ENCODE results near the gene CNTN4.

GRCh38 chr3:2370317-2370716, 271.7 kb downstream of the CNTN4 start:
- TF ChIP-seq, protein P1, sequence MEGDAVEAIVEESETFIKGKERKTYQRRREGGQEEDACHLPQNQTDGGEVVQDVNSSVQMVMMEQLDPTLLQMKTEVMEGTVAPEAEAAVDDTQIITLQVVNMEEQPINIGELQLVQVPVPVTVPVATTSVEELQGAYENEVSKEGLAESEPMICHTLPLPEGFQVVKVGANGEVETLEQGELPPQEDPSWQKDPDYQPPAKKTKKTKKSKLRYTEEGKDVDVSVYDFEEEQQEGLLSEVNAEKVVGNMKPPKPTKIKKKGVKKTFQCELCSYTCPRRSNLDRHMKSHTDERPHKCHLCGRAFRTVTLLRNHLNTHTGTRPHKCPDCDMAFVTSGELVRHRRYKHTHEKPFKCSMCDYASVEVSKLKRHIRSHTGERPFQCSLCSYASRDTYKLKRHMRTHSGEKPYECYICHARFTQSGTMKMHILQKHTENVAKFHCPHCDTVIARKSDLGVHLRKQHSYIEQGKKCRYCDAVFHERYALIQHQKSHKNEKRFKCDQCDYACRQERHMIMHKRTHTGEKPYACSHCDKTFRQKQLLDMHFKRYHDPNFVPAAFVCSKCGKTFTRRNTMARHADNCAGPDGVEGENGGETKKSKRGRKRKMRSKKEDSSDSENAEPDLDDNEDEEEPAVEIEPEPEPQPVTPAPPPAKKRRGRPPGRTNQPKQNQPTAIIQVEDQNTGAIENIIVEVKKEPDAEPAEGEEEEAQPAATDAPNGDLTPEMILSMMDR (optimal IDR thresholded peaks at IDR 0.05 in 1 of 3, IDR thresholded peaks at IDR 0.05 in 1 of 3, conservative IDR thresholded peaks at IDR 0.05 in 1 of 3; ENCODE audit: extremely low read depth in 1 of 3, insufficient read depth in 2 of 3, low read length in 3 of 3) = no peak
- TF ChIP-seq EZH2 (IDR thresholded peaks at IDR 0.05; ENCODE audit: low read length) = no peak

All from keratinocyte (primary cell).